GM11168 (cell line): Measurements from ENCODE around the gene PRM1.

Source experiments
- in situ Hi-C: fragments of 300-500 bp; cut with MboI; formaldehyde crosslinking; loops from one replicate; pipeline ENCODE4 v1.12.0; 2022; ENCODE audit warnings: low sequenced_read_pairs; ENCODE audit not compliant: unreplicated experiment

The PRM1 gene

GRCh38 chr16:11315510-11315909 lies 34.4 kb upstream of the PRM1 start:
- in situ Hi-C loops, result no loop called here

GRCh38 chr16:11314309-11314894 lies 33.3 kb upstream of the PRM1 start:
- in situ Hi-C loops, result no loop called here

- in situ Hi-C loops, result no loop called here
Observed at GRCh38 chr16:11313493-11314308, 32.6 kb upstream of the PRM1 start.

GRCh38 chr16:11312718-11313492 lies 31.8 kb upstream of the PRM1 start:
- in situ Hi-C loops, result no loop called here

- in situ Hi-C loops, result no loop called here
Observed at GRCh38 chr16:11310997-11311561, 29.9 kb upstream of the PRM1 start.

GRCh38 chr16:11310634-11310977 lies 29.5 kb upstream of the PRM1 start:
- in situ Hi-C loops, result no loop called here

GRCh38 chr16:11309895-11310633 lies 28.9 kb upstream of the PRM1 start:
- in situ Hi-C loops, result no loop called here

- in situ Hi-C loops, result no loop called here
Observed at GRCh38 chr16:11308493-11309283, 27.6 kb upstream of the PRM1 start.

GRCh38 chr16:11307639-11308492 lies 26.7 kb upstream of the PRM1 start:
- in situ Hi-C loops, result no loop called here

- in situ Hi-C loops, result no loop called here
Observed at GRCh38 chr16:11306997-11307638, 26.0 kb upstream of the PRM1 start.

- in situ Hi-C loops, result no loop called here
Observed at GRCh38 chr16:11306381-11306780, 25.3 kb upstream of the PRM1 start.

- in situ Hi-C loops, result no loop called here
Observed at GRCh38 chr16:11303405-11304138, 22.4 kb upstream of the PRM1 start.

GRCh38 chr16:11302977-11303376 lies 21.8 kb upstream of the PRM1 start:
- in situ Hi-C loops, result no loop called here

GRCh38 chr16:11301645-11302501 lies 20.7 kb upstream of the PRM1 start:
- in situ Hi-C loops, result no loop called here

GRCh38 chr16:11300560-11300892 lies 19.4 kb upstream of the PRM1 start:
- in situ Hi-C loops, result no loop called here

GRCh38 chr16:11299865-11300559 lies 18.9 kb upstream of the PRM1 start:
- in situ Hi-C loops, result no loop called here
